HepG2 (cell line): ENCODE data around the gene LARP1. TPM values are rescaled to one million over a fixed set of nuclear protein-coding genes. Genes with fewer than 3 reads are reported as not detected.

ENCODE experiments used
- CEBPG ChIP-seq: IDR thresholded peaks from 2 replicates; pipeline ENCODE4 v1.6.1; 2016
- DNMT1 ChIP-seq: sonication (generic); formaldehyde crosslinking; IDR thresholded peaks from 2 replicates; pipeline ENCODE4 v1.5.1; 2020; ENCODE audit warnings: mild to moderate bottlenecking, missing genetic modification reagents
- EHMT2 ChIP-seq: fragments of 200-600 bp; sonication (generic); IDR thresholded peaks from 2 replicates; pipeline ENCODE4 v1.7.0; 2017; ENCODE audit warnings: antibody characterized with exemption, low read depth, low read length, borderline replicate concordance
- FOXA3 ChIP-seq: IDR thresholded peaks from 2 replicates; pipeline ENCODE4 v1.6.1; 2016; ENCODE audit warnings: missing genetic modification reagents, missing compliant biosample characterization
- HNF1B ChIP-seq: sonication (generic); formaldehyde crosslinking; IDR thresholded peaks from 2 replicates; pipeline ENCODE4 v1.5.1; 2020; ENCODE audit warnings: mild to moderate bottlenecking, moderate library complexity, missing genetic modification reagents
- MEIS2 ChIP-seq: sonication (generic); formaldehyde crosslinking; IDR thresholded peaks from 2 replicates; pipeline ENCODE4 v1.9.0; 2021; ENCODE audit warnings: mild to moderate bottlenecking, missing genetic modification reagents
- MIER3 ChIP-seq: IDR thresholded peaks from 2 replicates; pipeline ENCODE4 v1.6.1; 2016; ENCODE audit warnings: missing compliant biosample characterization, borderline replicate concordance
- NR2F2 ChIP-seq: IDR thresholded peaks from 2 replicates; pipeline ENCODE4 v1.6.1; 2012; ENCODE audit warnings: low read depth, inconsistent platforms, borderline replicate concordance
- PRPF4 ChIP-seq: fragments of 200-400 bp; formaldehyde crosslinking; IDR thresholded peaks from 2 replicates; pipeline ENCODE4 v1.6.1; 2016; ENCODE audit warnings: low read length, low read depth; ENCODE audit not compliant: poor library complexity, severe bottlenecking
- SAP130 ChIP-seq: IDR thresholded peaks from 2 replicates; pipeline ENCODE4 v1.6.1; 2016; ENCODE audit warnings: low read depth
- SMC3 ChIP-seq: IDR thresholded peaks from 2 replicates; pipeline ENCODE4 v1.6.1; 2011; ENCODE audit warnings: low read length, improper control_type of control experiment
- SP5 ChIP-seq: IDR thresholded peaks from 2 replicates; pipeline ENCODE4 v1.6.1; 2016; ENCODE audit warnings: low read depth, borderline replicate concordance
- TFE3 ChIP-seq: IDR thresholded peaks from 2 replicates; pipeline ENCODE4 v1.6.1; 2016
- ZBTB49 ChIP-seq: sonication (generic); formaldehyde crosslinking; IDR thresholded peaks from 2 replicates; pipeline ENCODE4 v1.4.0; 2020; ENCODE audit warnings: missing genetic modification reagents, borderline replicate concordance
- ZNF33A ChIP-seq: sonication (generic); formaldehyde crosslinking; IDR thresholded peaks from 2 replicates; pipeline ENCODE4 v1.5.1; 2020; ENCODE audit warnings: missing genetic modification reagents, mild to moderate bottlenecking, moderate library complexity, borderline replicate concordance
- ZNF354B ChIP-seq: sonication (generic); formaldehyde crosslinking; IDR thresholded peaks from 2 replicates; pipeline ENCODE4 v1.8.0; 2022; ENCODE audit warnings: mild to moderate bottlenecking, missing genetic modification reagents
- ZNF468 ChIP-seq: sonication (generic); formaldehyde crosslinking; IDR thresholded peaks from 2 replicates; pipeline ENCODE4 v1.8.0; 2022; ENCODE audit warnings: mild to moderate bottlenecking, moderate library complexity, missing genetic modification reagents
- ZNF549 ChIP-seq: sonication (generic); formaldehyde crosslinking; IDR thresholded peaks from 2 replicates; pipeline ENCODE4 v1.5.0; 2020; ENCODE audit warnings: missing genetic modification reagents
- ZNF616 ChIP-seq: sonication (generic); formaldehyde crosslinking; IDR thresholded peaks from 2 replicates; pipeline ENCODE4 v1.5.0; 2020; ENCODE audit warnings: low read depth, mild to moderate bottlenecking, missing genetic modification reagents
- ZNF639 ChIP-seq: conservative IDR thresholded peaks from 2 replicates; pipeline ENCODE4 v1.6.1; 2018; ENCODE audit warnings: missing genetic modification reagents
- ZNF670 ChIP-seq: sonication (generic); formaldehyde crosslinking; IDR thresholded peaks from 2 replicates; pipeline ENCODE4 v1.8.0; 2022; ENCODE audit warnings: mild to moderate bottlenecking, missing genetic modification reagents, borderline replicate concordance
- ZNF7 ChIP-seq: IDR thresholded peaks from 2 replicates; pipeline ENCODE4 v1.6.1; 2016; ENCODE audit warnings: missing biosample characterization, missing genetic modification reagents
- polyA plus RNA-seq, 8 experiments: library from polyadenylated mRNA; depleted of rRNA in 3 of 8; stranded (reverse) in 7 of 8; unstranded in 1 of 8; fragments of >200 nt; fragmentation: Illumina TruSeq in 4 of 8; extraction: Trizol in 4 of 8; gene quantifications; 2 replicates each; pipeline versions ENCODE4 v1.2.1 to v1.2.3, GENCODE V29; 2011 to 2016; ENCODE audit warnings: low read depth in 4 of 8, missing spikeins in 1 of 8, mixed read lengths in 1 of 8; ENCODE audit not compliant: insufficient read depth in 1 of 8
- total RNA-seq, 5 experiments: library from RNA; depleted of rRNA; stranded (reverse); fragments of >200 nt; fragmentation: Illumina TruSeq; extraction: Trizol; gene quantifications; 2 replicates each; pipeline ENCODE4 v1.2.3, GENCODE V29; 2016; ENCODE audit warnings: low read depth in 1 of 5
- TF ChIP-seq, protein P1 (sequence below): sonication (generic); formaldehyde crosslinking; IDR thresholded peaks from 2 replicates; pipeline ENCODE4 v1.8.1; 2023; ENCODE audit warnings: mild to moderate bottlenecking, missing genetic modification reagents

LARP1 gene
- total and polyA plus RNA-seq, 2 of the 13 experiments (the other 11 are each of a cell fraction or from before 2014, with no cell fraction given) = 45.2 to 61.4 TPM

- TF ChIP-seq ZNF639 (CRISPR knock-in tag) (0 out of 2 replicates have a peak, but pooled peaks have one; percentile 37), ZNF7 (no peak), MIER3 (CRISPR knock-in tag) (no peak), SAP130 (CRISPR knock-in tag) (0 out of 2 replicates have a peak, but pooled peaks have one; percentile 18), TFE3 (CRISPR knock-in tag) (no peak), FOXA3 (CRISPR knock-in tag) (peak; percentile 22; the same call in 1 of the 2 replicates), ZNF616 (CRISPR knock-in tag) (no peak), ZNF354B (CRISPR knock-in tag) (no peak), CEBPG (no peak), EHMT2 (no peak), ZNF33A (CRISPR knock-in tag) (no peak), PRPF4 (no peak), NR2F2 (no peak), SMC3 (no peak), MEIS2 (CRISPR knock-in tag) (no peak), HNF1B (CRISPR knock-in tag) (no peak), ZNF549 (CRISPR knock-in tag) (no peak), ZNF670 (CRISPR knock-in tag) (no peak), ZBTB49 (no peak), ZNF468 (CRISPR knock-in tag) (no peak), DNMT1 (CRISPR knock-in tag) (no peak), SP5 (CRISPR knock-in tag) (no peak)
- TF ChIP-seq, protein P1, sequence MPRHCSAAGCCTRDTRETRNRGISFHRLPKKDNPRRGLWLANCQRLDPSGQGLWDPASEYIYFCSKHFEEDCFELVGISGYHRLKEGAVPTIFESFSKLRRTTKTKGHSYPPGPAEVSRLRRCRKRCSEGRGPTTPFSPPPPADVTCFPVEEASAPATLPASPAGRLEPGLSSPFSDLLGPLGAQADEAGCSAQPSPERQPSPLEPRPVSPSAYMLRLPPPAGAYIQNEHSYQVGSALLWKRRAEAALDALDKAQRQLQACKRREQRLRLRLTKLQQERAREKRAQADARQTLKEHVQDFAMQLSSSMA (CRISPR knock-in tag) = no peak
Observed at GRCh38 chr5:154712518-154713437, 42.4 kb upstream of the LARP1 start (continued).
